CD4-positive, alpha-beta T cell (primary cell): ENCODE data around the gene SF3A2. TPM values are rescaled to one million over a fixed set of nuclear protein-coding genes. Genes with fewer than 3 reads are reported as not detected.

Source experiments
- ATAC-seq: fragments of 200-7000 bp; cut with Tn5 transposase; one replicate; pipeline ENCODE4 v1.10.0; 2022; ENCODE audit warnings: mild to moderate bottlenecking; ENCODE audit not compliant: poor library complexity
- CTCF ChIA-PET: fragments of 350-600 bp; sonication (Branson Sonifier 250); formaldehyde crosslinking; loops from one replicate; lab custom pipeline; 2021; ENCODE audit warnings: antibody characterized with exemption, inconsistent platforms; lab: Charles Lee
- POLR2A ChIA-PET: fragments of 350-600 bp; sonication (Branson Sonifier 250); formaldehyde crosslinking; loops from one replicate; lab custom pipeline; 2021; ENCODE audit warnings: antibody characterized with exemption, inconsistent platforms; lab: Charles Lee
- DNase-seq, 14 experiments: peaks; one replicate each; pipeline ENCODE4 v3.0.0-alpha.2; 2013 to 2020; ENCODE audit warnings: mixed read lengths in 2 of 14
- H3K27ac ChIP-seq, 2 donors: one replicate each; pipeline versions ENCODE4 v1.5.1 to v1.7.0; 2013; ENCODE audit warnings: low read length in 2 of 2, low read depth in 1 of 2, mild to moderate bottlenecking in 1 of 2
- H3K27me3 ChIP-seq, 2 experiments: 1 replicate in 1 of 2; 2 replicates in 1 of 2; pipeline versions ENCODE4 v1.6.1 to v1.7.0; 2013; ENCODE audit warnings: low read length in 2 of 2, control low read depth in 1 of 2, mild to moderate bottlenecking in 1 of 2, moderate library complexity in 1 of 2; ENCODE audit not compliant: insufficient read depth in 2 of 2, control insufficient read depth in 1 of 2
- H3K36me3 ChIP-seq: one replicate; pipeline ENCODE4 v1.6.1; 2013; ENCODE audit warnings: low read length, control low read depth; ENCODE audit not compliant: insufficient read depth
- H3K4me1 ChIP-seq: one replicate; pipeline ENCODE4 v1.6.1; 2013; ENCODE audit warnings: low read length, control low read depth; ENCODE audit not compliant: insufficient read depth
- H3K4me3 ChIP-seq: one replicate; pipeline ENCODE4 v1.5.1; 2013; ENCODE audit warnings: mild to moderate bottlenecking, low read length, moderate library complexity
- H3K9me3 ChIP-seq, 2 experiments: 1 replicate in 1 of 2; 2 replicates in 1 of 2; pipeline versions ENCODE4 v1.6.1 to v1.7.0; 2013; ENCODE audit warnings: low read length in 2 of 2, mild to moderate bottlenecking in 2 of 2, control low read depth in 1 of 2, moderate library complexity in 1 of 2; ENCODE audit not compliant: control insufficient read depth in 1 of 2, insufficient read depth in 1 of 2
- H3K27ac Mint-ChIP-seq: one replicate; pipeline ENCODE4 v1.8.0; 2020; ENCODE audit warnings: mixed read lengths
- H3K27me3 Mint-ChIP-seq: one replicate; pipeline ENCODE4 v1.8.0; 2021; ENCODE audit warnings: mixed read lengths
- H3K36me3 Mint-ChIP-seq: one replicate; pipeline ENCODE4 v1.8.0; 2021; ENCODE audit warnings: low read depth, mixed read lengths
- H3K4me1 Mint-ChIP-seq: one replicate; pipeline ENCODE4 v1.8.0; 2021; ENCODE audit warnings: low read depth, mixed read lengths
- H3K4me3 Mint-ChIP-seq: one replicate; pipeline ENCODE4 v1.8.0; 2020; ENCODE audit warnings: mild to moderate bottlenecking, mixed read lengths
- H3K9me3 Mint-ChIP-seq: one replicate; pipeline ENCODE4 v1.8.0; 2020; ENCODE audit warnings: mixed read lengths
- CTCF ChIP-seq: fragments of 200-600 bp; IDR thresholded peaks from one replicate; pipeline ENCODE4 v1.8.0; 2022; ENCODE audit warnings: antibody characterized with exemption, mild to moderate bottlenecking
- intact Hi-C, 2 experiments: fragments of 100-400 bp; cut with DNase I in 1 of 2; cut with micrococcal nuclease in 1 of 2; formaldehyde crosslinking; loops; one replicate each; pipeline versions ENCODE4 v1.15.1 to v1.9.0; 2023 to 2025; cut with DNase I, micrococcal nuclease
- total RNA-seq, 174 experiments: library from RNA in 2 of 174; stranded (reverse) in 2 of 174; gene quantifications; one replicate each; pipeline ENCODE4 v1.2.3 and lab custom pipeline; 2021 to 2026

Gene SF3A2
- total RNA-seq, 2 experiments from 2014 or later, result 186 to 194 TPM

GRCh38 chr19:2228157-2229030, 8.2 kb upstream of the SF3A2 start:
- POLR2A ChIA-PET, result no interaction called here
- no peaks in the 10 kb centered on the region for H3K27me3 ChIP-seq
- H3K27ac ChIP-seq, result no peak overlapping the region
- TF ChIP-seq CTCF, result no peak
- H3K27me3 Mint-ChIP-seq, result no peaks in the 10 kb centered on the region
- no peaks in the 10 kb centered on the region for H3K9me3 Mint-ChIP-seq
- CTCF ChIA-PET, result no interaction called here
- H3K4me1 ChIP-seq, result peaks cover 11% of the 10 kb centered on the region
- intact Hi-C loops, result no loop called here
- no peak for ATAC-seq
- no peak overlapping the region for H3K4me3 Mint-ChIP-seq
- H3K4me1 Mint-ChIP-seq, result no peaks in the 10 kb centered on the region
- DNase-seq, result no peak
- H3K4me3 ChIP-seq, result no peak overlapping the region
- peaks cover 40% of the 10 kb centered on the region for H3K36me3 Mint-ChIP-seq
- peaks cover 60% of the 10 kb centered on the region for H3K36me3 ChIP-seq
- peak overlapping the region; percentile 51 for H3K27ac Mint-ChIP-seq
- no peaks in the 10 kb centered on the region for H3K9me3 ChIP-seq

- H3K4me3 ChIP-seq, result no peak overlapping the region
- H3K36me3 ChIP-seq, result peaks cover 64% of the 10 kb centered on the region
- H3K27ac ChIP-seq, result no peak overlapping the region
- Mint-ChIP-seq H3K9me3 (no peaks in the 10 kb centered on the region), H3K4me1 (peaks cover 5% of the 10 kb centered on the region), H3K36me3 (peaks cover 31% of the 10 kb centered on the region), H3K4me3 (no peak overlapping the region), H3K27me3 (no peaks in the 10 kb centered on the region), H3K27ac (peak overlapping the region; percentile 51)
- H3K27me3 ChIP-seq, result no peaks in the 10 kb centered on the region
- ChIA-PET CTCF (no interaction called here), POLR2A (interaction anchor here (0.7 kb wide), 1 partner anchor 10 kb away, joined by 5 read pairs; no protein-coding TSS in a partner anchor)
- peaks cover 21% of the 10 kb centered on the region for H3K4me1 ChIP-seq
- TF ChIP-seq CTCF, result no peak
- DNase-seq, result no peak
- intact Hi-C loops, result loop anchor here (10.0 kb wide), 2 partner anchors 215 to 385 kb away; partner anchors contain the start of gene BTBD2 (in 1 of the 2)
- no peaks in the 10 kb centered on the region for H3K9me3 ChIP-seq
- ATAC-seq, result no peak
These were observed 7.3 kb upstream of the SF3A2 start for GRCh38 chr19:2229103-2230032.

GRCh38 chr19:2230033-2230531, 6.5 kb upstream of the SF3A2 start:
- peak overlapping the region; percentile 20 for H3K27ac Mint-ChIP-seq
- peaks cover 58% of the 10 kb centered on the region for H3K36me3 ChIP-seq
- no peak for TF ChIP-seq CTCF
- no peak overlapping the region for H3K4me3 ChIP-seq
- no peak for ATAC-seq
- intact Hi-C loops, result loop anchor here (10.0 kb wide), 2 partner anchors 215 to 385 kb away; partner anchors contain the start of gene BTBD2 (in 1 of the 2)
- CTCF ChIA-PET, result no interaction called here
- peaks cover 8% of the 10 kb centered on the region for H3K4me1 Mint-ChIP-seq
- H3K9me3 ChIP-seq, result no peaks in the 10 kb centered on the region
- no peaks in the 10 kb centered on the region for H3K27me3 Mint-ChIP-seq
- H3K36me3 Mint-ChIP-seq, result peaks cover 26% of the 10 kb centered on the region
- DNase-seq, result no peak
- no peak overlapping the region for H3K27ac ChIP-seq
- no peaks in the 10 kb centered on the region for H3K27me3 ChIP-seq
- POLR2A ChIA-PET, result interaction anchor here (0.7 kb wide), 1 partner anchor 9 kb away, joined by 5 read pairs; no protein-coding TSS in a partner anchor
- H3K4me1 ChIP-seq, result peaks cover 28% of the 10 kb centered on the region
- H3K4me3 Mint-ChIP-seq, result no peak overlapping the region
- H3K9me3 Mint-ChIP-seq, result no peaks in the 10 kb centered on the region
